Renal cortex interstitium (tissue), 11 donors: ENCODE results near the gene GNAS-AS1. TPM values are rescaled to one million over a fixed set of nuclear protein-coding genes. Genes with fewer than 3 reads are reported as not detected.

Experiments used
- DNase-seq, 11 donors: peaks; one replicate each; pipeline ENCODE4 v3.0.0-alpha.2; 2013; ENCODE audit warnings: low read depth in 9 of 11, low spot score in 4 of 11; ENCODE audit errors: extremely low read depth in 1 of 11
- polyA plus RNA-seq, 3 donors: library from polyadenylated mRNA; unstranded; fragments of 120-200 nt; gene quantifications; one replicate each; pipeline ENCODE4 v1.2.1, GENCODE V29; 2013; ENCODE audit not compliant: insufficient read length in 3 of 3

GNAS-AS1 gene
- polyA plus RNA-seq, 3 donors: 0.97 to 1.4 (median 1.1) TPM

- DNase-seq: no peak
These were observed 19.0 kb upstream of the GNAS-AS1 start for GRCh38 chr20:58869662-58870227.

DNA sequence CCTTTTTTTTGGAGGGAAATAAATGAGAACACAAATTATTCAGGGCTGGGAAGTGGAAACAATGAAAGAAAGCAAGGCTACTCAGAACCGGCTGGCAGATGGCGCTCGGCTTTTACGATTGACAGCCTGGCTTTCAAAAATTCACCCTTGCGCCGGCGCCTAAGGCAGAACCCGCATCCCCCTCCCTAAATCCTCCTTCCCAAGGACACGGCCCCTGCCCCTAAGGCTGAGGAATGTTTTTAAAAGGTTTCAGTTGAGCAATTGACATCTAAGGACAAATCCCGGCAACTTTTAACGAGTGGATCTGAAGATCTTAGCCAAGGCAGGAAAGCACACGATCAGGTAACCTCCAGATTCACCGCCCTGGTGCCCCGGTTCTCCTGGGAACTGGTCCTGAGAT lies 18.1 kb upstream of the GNAS-AS1 start:
- peak in 3 of 11 donors; percentile 56 to 65 (median 58) for DNase-seq

- no peak for DNase-seq
These were observed 16.5 kb upstream of the GNAS-AS1 start for GRCh38 chr20:58867211-58867610.

DNA sequence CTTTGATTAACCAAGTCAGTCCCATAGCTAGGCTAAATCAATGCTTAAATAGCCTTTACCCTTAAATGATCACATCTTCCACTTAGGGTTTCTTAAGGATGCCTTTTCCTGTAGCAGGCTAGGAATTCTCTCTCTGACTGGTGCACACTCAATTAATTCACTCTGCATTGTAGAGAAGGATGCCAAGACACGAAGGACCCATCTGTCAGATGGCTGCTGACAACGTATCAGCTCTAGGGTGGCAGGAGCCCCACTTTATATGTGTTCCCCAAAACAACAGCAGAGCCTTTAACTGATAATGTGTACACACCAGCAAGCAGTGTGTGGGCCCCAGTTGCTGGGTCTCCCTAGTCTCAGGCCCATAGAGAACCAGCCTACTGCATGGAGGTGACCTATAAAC lies 15.1 kb upstream of the GNAS-AS1 start:
- no peak for DNase-seq

- DNase-seq: no peak
These were observed 13.6 kb upstream of the GNAS-AS1 start for GRCh38 chr20:58864346-58864745.

DNA sequence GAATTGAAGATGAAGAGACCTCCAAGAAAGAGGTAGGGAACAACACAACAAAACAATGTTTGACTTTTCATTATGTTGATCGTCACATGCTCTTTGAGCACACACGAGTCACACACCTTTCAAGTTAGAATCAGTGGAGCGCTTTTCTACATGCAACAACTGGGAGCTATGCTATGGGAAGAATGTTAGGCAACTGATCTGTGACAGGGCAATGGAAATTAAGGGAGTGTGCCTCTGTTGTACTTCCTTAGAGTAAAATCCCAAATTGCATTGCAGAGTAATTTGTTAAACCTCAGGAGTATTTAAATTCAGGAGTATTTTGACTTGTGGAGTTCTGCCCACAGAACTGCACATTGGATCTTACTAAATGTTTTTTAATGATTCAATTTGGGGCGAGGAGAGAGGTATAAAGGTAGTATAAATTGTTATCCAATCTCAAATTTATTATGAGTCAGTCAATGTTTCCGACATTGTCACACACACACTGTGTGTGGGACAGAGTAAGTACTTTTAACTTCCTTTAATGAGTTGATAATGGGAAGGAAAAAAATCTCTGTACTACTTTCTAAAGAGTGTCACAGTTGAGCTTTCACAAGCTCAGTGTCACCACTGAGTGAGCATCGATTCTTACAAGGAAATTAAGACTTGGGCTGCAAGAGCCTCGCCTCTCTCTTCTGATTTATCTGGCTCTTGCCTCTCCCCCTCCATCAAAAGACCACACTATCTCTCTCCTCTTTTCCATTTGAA lies 12.5 kb upstream of the GNAS-AS1 start:
- DNase-seq: no peak

- DNase-seq: peak in 1 of 11 donors; percentile 33
These were observed 5.0 kb upstream of the GNAS-AS1 start for GRCh38 chr20:58855506-58856389.

DNA sequence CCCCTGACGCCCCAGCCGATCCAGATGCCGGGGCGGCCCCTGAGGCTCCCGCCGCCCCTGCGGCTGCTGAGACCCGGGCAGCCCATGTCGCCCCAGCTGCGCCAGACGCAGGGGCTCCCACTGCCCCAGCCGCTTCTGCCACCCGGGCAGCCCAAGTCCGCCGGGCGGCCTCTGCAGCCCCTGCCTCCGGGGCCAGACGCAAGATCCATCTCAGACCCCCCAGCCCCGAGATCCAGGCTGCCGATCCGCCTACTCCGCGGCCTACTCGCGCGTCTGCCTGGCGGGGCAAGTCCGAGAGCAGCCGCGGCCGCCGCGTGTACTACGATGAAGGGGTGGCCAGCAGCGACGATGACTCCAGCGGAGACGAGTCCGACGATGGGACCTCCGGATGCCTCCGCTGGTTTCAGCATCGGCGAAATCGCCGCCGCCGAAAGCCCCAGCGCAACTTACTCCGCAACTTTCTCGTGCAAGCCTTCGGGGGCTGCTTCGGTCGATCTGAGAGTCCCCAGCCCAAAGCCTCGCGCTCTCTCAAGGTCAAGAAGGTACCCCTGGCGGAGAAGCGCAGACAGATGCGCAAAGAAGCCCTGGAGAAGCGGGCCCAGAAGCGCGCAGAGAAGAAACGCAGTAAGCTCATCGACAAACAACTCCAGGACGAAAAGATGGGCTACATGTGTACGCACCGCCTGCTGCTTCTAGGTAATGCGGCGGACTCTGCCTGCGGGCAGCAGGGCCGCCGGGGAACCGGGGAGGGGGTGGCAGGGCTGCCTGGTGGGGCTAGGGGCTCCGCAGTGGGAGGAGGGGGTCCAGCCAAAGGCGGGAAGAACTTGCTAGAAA lies 4.2 kb upstream of the GNAS-AS1 start:
- no peak for DNase-seq

GRCh38 chr20:58853976-58854637 lies 3.4 kb upstream of the GNAS-AS1 start:
- DNase-seq: no peak

- no peak for DNase-seq
These were observed 2.8 kb upstream of the GNAS-AS1 start for GRCh38 chr20:58853466-58853865.

DNA sequence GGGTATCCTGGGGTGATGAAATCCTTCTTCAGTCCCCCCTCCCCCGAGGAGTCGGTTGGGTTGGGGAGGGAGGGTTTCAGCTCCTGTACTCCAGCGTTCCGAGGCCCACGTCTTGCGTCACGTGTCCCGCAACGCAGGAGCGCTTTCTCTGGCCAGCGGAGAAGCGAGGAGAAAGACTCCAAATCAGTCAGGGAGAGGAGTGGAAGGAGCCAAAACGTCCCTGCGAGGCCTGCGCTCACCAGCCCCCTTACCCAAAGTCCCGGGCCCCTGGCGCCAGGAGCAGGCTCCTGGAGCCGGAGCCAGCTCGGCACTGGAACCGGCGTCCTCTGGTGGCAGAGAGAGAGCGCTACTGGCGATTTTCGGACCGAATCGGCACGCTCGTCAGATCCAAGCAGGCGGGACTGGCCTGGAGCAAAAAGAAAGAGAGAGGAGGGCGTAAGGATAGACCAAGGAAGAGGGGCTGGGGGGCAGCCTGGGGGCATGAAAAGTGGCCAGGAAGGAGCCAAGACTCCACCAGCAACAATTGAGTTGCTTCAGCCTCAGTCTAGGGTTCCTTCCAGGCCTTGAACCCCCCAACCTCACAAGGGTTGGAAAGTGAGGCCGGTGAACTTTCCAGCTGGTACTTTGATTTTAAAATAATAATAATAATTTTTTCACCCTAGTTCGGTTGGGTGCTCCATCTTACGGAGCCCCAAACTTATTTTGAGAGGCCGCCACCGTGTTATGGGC lies 2.0 kb upstream of the GNAS-AS1 start, which contains the start of gene GNAS:
Gene GNAS (plus strand): TSS at position 174 of the 729 bp plus-strand sequence.
- peak in 7 of 11 donors; percentile 51 to 74 (median 59) for DNase-seq

- DNase-seq: no peak
These were observed 1.3 kb upstream of the GNAS-AS1 start for GRCh38 chr20:58851969-58852458.

- no peak for DNase-seq
These were observed 693 bp upstream of the GNAS-AS1 start for GRCh38 chr20:58851221-58851968.

- no peak for DNase-seq
These were observed 3.2 kb downstream of the GNAS-AS1 start for GRCh38 chr20:58847463-58847862.

- no peak for DNase-seq
These were observed 5.0 kb downstream of the GNAS-AS1 start for GRCh38 chr20:58845706-58846105.

GRCh38 chr20:58843128-58843556 lies 7.6 kb downstream of the GNAS-AS1 start:
- DNase-seq: no peak

- DNase-seq: no peak
These were observed 8.4 kb downstream of the GNAS-AS1 start for GRCh38 chr20:58842276-58842675.
